Memory B cell (primary cell): Measurements from ENCODE around the gene C4orf17.
"Not testable (repeated sequence)": the region's sequence is repeated elsewhere in the genome, so short reads cannot be mapped to it uniquely, and the experiment has no call there.

Source experiments
- ATAC-seq: fragments of 150-1000 bp; cut with Tn5 transposase; 2 replicates; pipeline ENCODE4 v1.10.0; 2021; ENCODE audit warnings: low read depth, mild to moderate bottlenecking, moderate library complexity
- DNase-seq, 2 donors: peaks; one replicate each; pipeline ENCODE4 v3.0.0; 2022; ENCODE audit warnings: low spot score in 2 of 2
- H3K27ac Mint-ChIP-seq: one replicate; pipeline ENCODE4 v1.8.0; 2022; ENCODE audit warnings: mild to moderate bottlenecking, moderate library complexity, mixed read lengths
- H3K27me3 Mint-ChIP-seq: one replicate; pipeline ENCODE4 v1.8.0; 2022; ENCODE audit warnings: mixed read lengths
- H3K36me3 Mint-ChIP-seq: one replicate; pipeline ENCODE4 v1.8.0; 2022; ENCODE audit warnings: mild to moderate bottlenecking, mixed read lengths
- H3K4me1 Mint-ChIP-seq: one replicate; pipeline ENCODE4 v1.8.0; 2022; ENCODE audit warnings: mixed read lengths
- H3K4me3 Mint-ChIP-seq: one replicate; pipeline ENCODE4 v1.8.0; 2022; ENCODE audit warnings: mild to moderate bottlenecking, moderate library complexity, mixed read lengths
- H3K9me3 Mint-ChIP-seq: one replicate; pipeline ENCODE4 v1.8.0; 2022; ENCODE audit warnings: mixed read lengths

C4orf17 gene

GRCh38 chr4:99510721-99511120 is at the start of gene C4orf17:
TSS of gene C4orf17 (plus strand) at chr4:99511021. CDS start at chr4:99513082, 2,061 bp downstream.
- no peaks in the 10 kb centered on the region for H3K36me3 Mint-ChIP-seq
- peaks cover 9% of the 10 kb centered on the region for H3K27me3 Mint-ChIP-seq
- ATAC-seq (no peak), DNase-seq (no peak)
- H3K4me3 Mint-ChIP-seq, result no peak within 1 kb of the TSS
- no peaks in the 10 kb centered on the region for H3K9me3 Mint-ChIP-seq
- no peak within 1 kb of the TSS for H3K27ac Mint-ChIP-seq
- no peaks in the 10 kb centered on the region for H3K4me1 Mint-ChIP-seq

- Mint-ChIP-seq H3K27me3 (peaks cover 11% of the 10 kb centered on the region), H3K4me1 (peaks cover 2% of the 10 kb centered on the region), H3K27ac (no peak overlapping the region), H3K36me3 (no peaks in the 10 kb centered on the region), H3K9me3 (no peaks in the 10 kb centered on the region), H3K4me3 (no peak overlapping the region)
- DNase-seq (no peak), ATAC-seq (no peak)
Observed at GRCh38 chr4:99461623-99462401, 49.0 kb upstream of the C4orf17 start.

- H3K4me3 Mint-ChIP-seq, result no peak overlapping the region
- ATAC-seq (peak; percentile 71), DNase-seq (peak; percentile 13 to 19)
- H3K27ac Mint-ChIP-seq, result no peak overlapping the region
- peaks cover 9% of the 10 kb centered on the region for H3K27me3 Mint-ChIP-seq
- H3K36me3 Mint-ChIP-seq, result no peaks in the 10 kb centered on the region
- peaks cover 2% of the 10 kb centered on the region for H3K4me1 Mint-ChIP-seq
- no peaks in the 10 kb centered on the region for H3K9me3 Mint-ChIP-seq
Observed at GRCh38 chr4:99462875-99463464, 47.9 kb upstream of the C4orf17 start.

GRCh38 chr4:99463566-99463965 is 47.3 kb upstream of the C4orf17 start:
- Mint-ChIP-seq H3K27me3 (peaks cover 8% of the 10 kb centered on the region), H3K36me3 (no peaks in the 10 kb centered on the region), H3K27ac (no peak overlapping the region), H3K4me3 (no peak overlapping the region), H3K9me3 (no peaks in the 10 kb centered on the region), H3K4me1 (peaks cover 2% of the 10 kb centered on the region)
- DNase-seq (no peak), ATAC-seq (no peak)

- no peaks in the 10 kb centered on the region for H3K36me3 Mint-ChIP-seq
- no peak overlapping the region for H3K4me3 Mint-ChIP-seq
- ATAC-seq, result no peak
- no peak for DNase-seq
- H3K9me3 Mint-ChIP-seq, result no peaks in the 10 kb centered on the region
- no peaks in the 10 kb centered on the region for H3K4me1 Mint-ChIP-seq
- H3K27ac Mint-ChIP-seq, result no peak overlapping the region
- H3K27me3 Mint-ChIP-seq, result peaks cover 7% of the 10 kb centered on the region
Observed at GRCh38 chr4:99467887-99468286, 42.9 kb upstream of the C4orf17 start.

GRCh38 chr4:99468889-99469288 is 41.9 kb upstream of the C4orf17 start:
- no peak for ATAC-seq

GRCh38 chr4:99471349-99471748 is 39.5 kb upstream of the C4orf17 start:
- no peak overlapping the region for H3K4me3 Mint-ChIP-seq
- H3K4me1 Mint-ChIP-seq, result no peaks in the 10 kb centered on the region
- no peak for ATAC-seq
- H3K27me3 Mint-ChIP-seq, result peaks cover 8% of the 10 kb centered on the region
- H3K27ac Mint-ChIP-seq, result no peak overlapping the region
- H3K9me3 Mint-ChIP-seq, result no peaks in the 10 kb centered on the region
- H3K36me3 Mint-ChIP-seq, result no peaks in the 10 kb centered on the region
- no peak for DNase-seq

More at GRCh38 chr4:99468889-99469288, 41.9 kb upstream of the C4orf17 start:
- Mint-ChIP-seq H3K4me3 (no peak overlapping the region), H3K27ac (no peak overlapping the region), H3K36me3 (no peaks in the 10 kb centered on the region), H3K4me1 (no peaks in the 10 kb centered on the region), H3K27me3 (peaks cover 7% of the 10 kb centered on the region), H3K9me3 (no peaks in the 10 kb centered on the region)
- no peak for DNase-seq

- no peak for ATAC-seq
- H3K4me1 Mint-ChIP-seq, result no peaks in the 10 kb centered on the region
- no peak overlapping the region for H3K4me3 Mint-ChIP-seq
- no peaks in the 10 kb centered on the region for H3K9me3 Mint-ChIP-seq
- peaks cover 6% of the 10 kb centered on the region for H3K27me3 Mint-ChIP-seq
- no peak for DNase-seq
- H3K27ac Mint-ChIP-seq, result no peak overlapping the region
- H3K36me3 Mint-ChIP-seq, result no peaks in the 10 kb centered on the region
Observed at GRCh38 chr4:99471896-99472295, 38.9 kb upstream of the C4orf17 start.

- DNase-seq (no peak), ATAC-seq (no peak)
- no peaks in the 10 kb centered on the region for H3K4me1 Mint-ChIP-seq
- no peaks in the 10 kb centered on the region for H3K36me3 Mint-ChIP-seq
- H3K4me3 Mint-ChIP-seq, result no peak overlapping the region
- no peaks in the 10 kb centered on the region for H3K9me3 Mint-ChIP-seq
- H3K27me3 Mint-ChIP-seq, result peaks cover 6% of the 10 kb centered on the region
- H3K27ac Mint-ChIP-seq, result no peak overlapping the region
Observed at GRCh38 chr4:99473131-99473530, 37.7 kb upstream of the C4orf17 start.

- H3K9me3 Mint-ChIP-seq, result peaks cover 10% of the 10 kb centered on the region
- H3K27me3 Mint-ChIP-seq, result peaks cover 9% of the 10 kb centered on the region
- H3K36me3 Mint-ChIP-seq, result peaks cover 3% of the 10 kb centered on the region
- no peak for ATAC-seq
- H3K4me1 Mint-ChIP-seq, result no peaks in the 10 kb centered on the region
- DNase-seq, result no peak
- H3K4me3 Mint-ChIP-seq, result no peak overlapping the region
- H3K27ac Mint-ChIP-seq, result no peak overlapping the region
Observed at GRCh38 chr4:99483636-99484035, 27.2 kb upstream of the C4orf17 start.

GRCh38 chr4:99485212-99485611 is 25.6 kb upstream of the C4orf17 start:
- ATAC-seq, result no peak
- Mint-ChIP-seq H3K36me3 (peaks cover 3% of the 10 kb centered on the region), H3K27me3 (peaks cover 5% of the 10 kb centered on the region), H3K4me3 (no peak overlapping the region), H3K9me3 (peaks cover 10% of the 10 kb centered on the region), H3K27ac (no peak overlapping the region), H3K4me1 (no peaks in the 10 kb centered on the region)
- no peak for DNase-seq

- not testable (repeated sequence) for H3K36me3 Mint-ChIP-seq, H3K27me3 Mint-ChIP-seq, DNase-seq, H3K27ac Mint-ChIP-seq, ATAC-seq, H3K4me3 Mint-ChIP-seq, H3K4me1 Mint-ChIP-seq
- H3K9me3 Mint-ChIP-seq, result peaks cover 10% of the 10 kb centered on the region
Observed at GRCh38 chr4:99486648-99487047, 24.2 kb upstream of the C4orf17 start.

GRCh38 chr4:99490286-99490685 is 20.5 kb upstream of the C4orf17 start:
- Mint-ChIP-seq H3K27me3 (peaks cover 2% of the 10 kb centered on the region), H3K4me1 (no peaks in the 10 kb centered on the region), H3K27ac (no peak overlapping the region), H3K9me3 (peaks cover 10% of the 10 kb centered on the region), H3K36me3 (peaks cover 2% of the 10 kb centered on the region), H3K4me3 (no peak overlapping the region)
- ATAC-seq, result no peak
- DNase-seq, result no peak

GRCh38 chr4:99504804-99505502 is 5.9 kb upstream of the C4orf17 start:
- Mint-ChIP-seq H3K27me3 (peaks cover 4% of the 10 kb centered on the region), H3K27ac (no peak overlapping the region), H3K4me3 (no peak overlapping the region), H3K36me3 (no peaks in the 10 kb centered on the region), H3K9me3 (no peaks in the 10 kb centered on the region), H3K4me1 (no peaks in the 10 kb centered on the region)
- no peak for ATAC-seq
- DNase-seq, result no peak
